Neuronal stem cell (in vitro differentiated cells): Measurements from ENCODE around the gene KLHL30.

ENCODE experiments used
- DNase-seq: peaks from one replicate; pipeline ENCODE4 v3.0.0-alpha.2; 2013; ENCODE audit warnings: low spot score
- H2AFZ ChIP-seq: one replicate; pipeline ENCODE4 v1.6.1; 2013; ENCODE audit warnings: mild to moderate bottlenecking, low read length, inconsistent platforms
- H2AK5ac ChIP-seq: 2 replicates; pipeline ENCODE4 v1.6.1; 2013; ENCODE audit warnings: low read depth, mild to moderate bottlenecking, inconsistent platforms, low read length, moderate library complexity, mixed read lengths
- H2BK120ac ChIP-seq: 2 replicates; pipeline ENCODE4 v1.6.1; 2013; ENCODE audit warnings: low read depth, mild to moderate bottlenecking, inconsistent platforms, low read length, moderate library complexity, mixed read lengths
- H2BK12ac ChIP-seq: one replicate; pipeline ENCODE4 v1.6.1; 2013; ENCODE audit warnings: low read length, inconsistent platforms
- H2BK15ac ChIP-seq: 2 replicates; pipeline ENCODE4 v1.6.1; 2013; ENCODE audit warnings: mild to moderate bottlenecking, low read length, inconsistent platforms, mixed read lengths
- H2BK5ac ChIP-seq: one replicate; pipeline ENCODE4 v1.6.1; 2013; ENCODE audit warnings: inconsistent platforms, mild to moderate bottlenecking, low read length, moderate library complexity
- H3K14ac ChIP-seq: one replicate; pipeline ENCODE4 v1.6.1; 2013; ENCODE audit warnings: low read length, inconsistent platforms
- H3K18ac ChIP-seq: 2 replicates; pipeline ENCODE4 v1.6.1; 2013; ENCODE audit warnings: low read length, inconsistent platforms
- H3K23ac ChIP-seq: 2 replicates; pipeline ENCODE4 v1.6.1; 2013; ENCODE audit warnings: low read depth, mild to moderate bottlenecking, mixed read lengths, low read length, inconsistent platforms; ENCODE audit not compliant: poor library complexity
- H3K27ac ChIP-seq: replicated peaks from 3 replicates; pipeline ENCODE4 v1.5.1; 2013; ENCODE audit warnings: low read length, inconsistent platforms
- H3K27me3 ChIP-seq, 3 experiments: 2 replicates each; pipeline ENCODE4 v1.6.1; 2013; ENCODE audit warnings: low read length in 3 of 3, mild to moderate bottlenecking in 2 of 3, inconsistent platforms in 1 of 3, low read depth in 1 of 3, mixed read lengths in 1 of 3, moderate library complexity in 1 of 3; ENCODE audit not compliant: control insufficient read depth in 3 of 3, insufficient read depth in 3 of 3
- H3K36me3 ChIP-seq, 2 donors: replicated peaks in 1 of 2; 2 replicates each; pipeline ENCODE4 v1.6.1; 2013; ENCODE audit warnings: low read length in 2 of 2; ENCODE audit not compliant: control insufficient read depth in 2 of 2, insufficient read depth in 2 of 2
- H3K4ac ChIP-seq: 2 replicates; pipeline ENCODE4 v1.6.1; 2013; ENCODE audit warnings: inconsistent platforms, mild to moderate bottlenecking, low read length, moderate library complexity
- H3K4me1 ChIP-seq, 2 donors: 1 replicate in 1 of 2; 2 replicates in 1 of 2; pipeline ENCODE4 v1.6.1; 2013; ENCODE audit warnings: low read length in 2 of 2, low read depth in 1 of 2; ENCODE audit not compliant: control insufficient read depth in 2 of 2, insufficient read depth in 1 of 2
- H3K4me2 ChIP-seq: one replicate; pipeline ENCODE4 v1.6.1; 2013; ENCODE audit warnings: mild to moderate bottlenecking, low read length, inconsistent platforms; ENCODE audit not compliant: insufficient read depth, poor library complexity, severe bottlenecking
- H3K4me3 ChIP-seq, 2 donors: 2 replicates each; pipeline ENCODE4 v1.5.1; 2013; ENCODE audit warnings: low read length in 2 of 2, mild to moderate bottlenecking in 2 of 2, inconsistent platforms in 1 of 2, moderate library complexity in 1 of 2
- H3K79me1 ChIP-seq: one replicate; pipeline ENCODE4 v1.6.1; 2013; ENCODE audit warnings: low read depth, mild to moderate bottlenecking, inconsistent platforms, low read length, moderate library complexity
- H3K9ac ChIP-seq: one replicate; pipeline ENCODE4 v1.6.1; 2013; ENCODE audit warnings: mild to moderate bottlenecking, low read depth, low read length, inconsistent platforms; ENCODE audit not compliant: poor library complexity
- H3K9me3 ChIP-seq, 2 donors: replicated peaks in 1 of 2; 2 replicates each; pipeline versions ENCODE3 to v1.6.1; 2013; ENCODE audit warnings: low read length in 2 of 2, mild to moderate bottlenecking in 2 of 2, inconsistent platforms in 1 of 2, low read depth in 1 of 2, mixed read lengths in 1 of 2, moderate library complexity in 1 of 2; ENCODE audit not compliant: control insufficient read depth in 2 of 2, insufficient read depth in 1 of 2
- H4K8ac ChIP-seq: one replicate; pipeline ENCODE4 v1.6.1; 2013; ENCODE audit warnings: low read depth, mild to moderate bottlenecking, inconsistent platforms, low read length, moderate library complexity
- H4K91ac ChIP-seq: one replicate; pipeline ENCODE4 v1.6.1; 2013; ENCODE audit warnings: low read length, low read depth, mild to moderate bottlenecking, inconsistent platforms; ENCODE audit not compliant: poor library complexity
- WGBS, 2 donors: extraction: QIAGEN DNeasy Blood & Tissue Kit; methylation state at CpG; one replicate each; pipeline ENCODE4 v1.1.7; 2013; ENCODE audit warnings: missing lambda C conversion rate in 2 of 2, mixed read lengths in 1 of 2; ENCODE audit not compliant: insufficient read length in 2 of 2, insufficient replicate concordance in 1 of 2; ENCODE audit errors: extremely low coverage in 2 of 2; 5-methylcytosine and 5-hydroxymethylcytosine counted together

KLHL30 gene

GRCh38 chr2:238107525-238108422, 30.7 kb upstream of the KLHL30 start:
- H3K4me1 ChIP-seq = peaks cover 15 to 29% of the 10 kb centered on the region in 2 donors
- H3K27ac ChIP-seq = no peak overlapping the region
- H2AK5ac ChIP-seq = peak overlapping the region; percentile 90
- no peak overlapping the region for H3K9ac ChIP-seq
- H2BK120ac ChIP-seq = peak overlapping the region; percentile 84
- H2AFZ ChIP-seq = peak overlapping the region; percentile 44
- no peak for DNase-seq
- no CpG with 5 or more reads among the region's 28 CpGs for WGBS, 2 donors
- no peak overlapping the region for H3K4me3 ChIP-seq
- H4K8ac ChIP-seq = no peak overlapping the region
- H3K18ac ChIP-seq = peak overlapping the region; percentile 38
- H2BK12ac ChIP-seq = peak overlapping the region; percentile 43
- H3K14ac ChIP-seq = no peak overlapping the region
- no peak overlapping the region for H4K91ac ChIP-seq
- H3K4me2 ChIP-seq = no peak overlapping the region
- peak overlapping the region; percentile 5 for H2BK15ac ChIP-seq
- peak overlapping the region; percentile 47 for H2BK5ac ChIP-seq
- peaks cover 0 to 6% of the 10 kb centered on the region in 2 donors for H3K9me3 ChIP-seq
- H3K79me1 ChIP-seq = no peaks in the 10 kb centered on the region
- H3K36me3 ChIP-seq = no peaks in the 10 kb centered on the region
- H3K4ac ChIP-seq = no peak overlapping the region
- H3K27me3 ChIP-seq = no peaks in the 10 kb centered on the region
- peak overlapping the region; percentile 76 for H3K23ac ChIP-seq

GRCh38 chr2:238108423-238109183, 29.9 kb upstream of the KLHL30 start:
- Histone ChIP-seq H2BK12ac (no peak overlapping the region), H3K4me2 (peak overlapping the region; percentile 13), H2BK15ac (peak overlapping the region; percentile 16), H2BK120ac (no peak overlapping the region), H3K36me3 (no peaks in the 10 kb centered on the region), H4K8ac (no peak overlapping the region), H3K27ac (no peak overlapping the region), H3K9ac (no peak overlapping the region), H3K27me3 (no peaks in the 10 kb centered on the region), H2AK5ac (peak overlapping the region; percentile 10), H3K18ac (peak overlapping the region; percentile 65), H3K4ac (no peak overlapping the region), H4K91ac (no peak overlapping the region), H2AFZ (peak overlapping the region; percentile 84), H3K4me1 (peaks cover 14 to 27% of the 10 kb centered on the region in 2 donors), H3K23ac (peak overlapping the region; percentile 29), H3K9me3 (peaks cover 0 to 10% of the 10 kb centered on the region in 2 donors), H3K4me3 (no peak overlapping the region), H3K79me1 (no peaks in the 10 kb centered on the region), H2BK5ac (no peak overlapping the region), H3K14ac (no peak overlapping the region)
- no peak for DNase-seq
- WGBS, 2 donors = no CpG with 5 or more reads among the region's 19 CpGs

- H2AK5ac ChIP-seq = peak overlapping the region; percentile 2
- no peak overlapping the region for H3K4me3 ChIP-seq
- peaks cover 3% of the 10 kb centered on the region for H3K79me1 ChIP-seq
- no peak overlapping the region for H3K18ac ChIP-seq
- H3K9ac ChIP-seq = no peak overlapping the region
- DNase-seq = no peak
- no CpG with 5 or more reads among the region's 13 CpGs for WGBS, 2 donors
- no peak overlapping the region for H4K8ac ChIP-seq
- H3K14ac ChIP-seq = peak overlapping the region; percentile 38
- H2AFZ ChIP-seq = no peak overlapping the region
- H3K4me2 ChIP-seq = no peak overlapping the region
- H2BK12ac ChIP-seq = no peak overlapping the region
- peaks cover 4 to 6% of the 10 kb centered on the region in 2 donors for H3K4me1 ChIP-seq
- no peak overlapping the region for H2BK120ac ChIP-seq
- H3K27me3 ChIP-seq = peaks cover 0 to 11% (median 0%) of the 10 kb centered on the region in 3 experiments
- no peak overlapping the region for H3K4ac ChIP-seq
- peak overlapping the region; percentile 75 for H3K23ac ChIP-seq
- no peaks in the 10 kb centered on the region for H3K36me3 ChIP-seq
- H2BK5ac ChIP-seq = no peak overlapping the region
- no peak overlapping the region for H2BK15ac ChIP-seq
- H3K9me3 ChIP-seq = peaks cover 0 to 10% of the 10 kb centered on the region in 2 donors
- no peak overlapping the region for H3K27ac ChIP-seq
- H4K91ac ChIP-seq = no peak overlapping the region
Measured at GRCh38 chr2:238113611-238114010, 24.9 kb upstream of the KLHL30 start.
